NB4 (cell line): ENCODE measurements around the gene BFSP2.

ENCODE experiments used
- CTCF ChIP-seq: IDR thresholded peaks from one replicate; pipeline ENCODE4 v1.5.1; 2012; ENCODE audit warnings: low read depth, low read length
- POLR2A ChIP-seq: IDR thresholded peaks from 2 replicates; pipeline ENCODE4 v1.6.1; 2011; ENCODE audit warnings: mild to moderate bottlenecking; ENCODE audit not compliant: insufficient read length; ENCODE audit errors: extremely low read depth

GRCh38 chr3:133504736-133505135 lies 104.9 kb downstream of the BFSP2 start:
- TF ChIP-seq CTCF (no peak), POLR2A (no peak)
